Measurements from ENCODE around the gene AP5B1.
"Not testable (repeated sequence)": the region's sequence is repeated elsewhere in the genome, so short reads cannot be mapped to it uniquely, and the experiment has no call there.

Gene AP5B1

GRCh38 chr11:65771589-65772112 is 9.1 kb downstream of the AP5B1 start:
- in situ Hi-C loops (cut with MboI; ENCODE audit: low sequenced_read_pairs), result no loop called here

- in situ Hi-C loops (cut with MboI; ENCODE audit: low sequenced_read_pairs), result no loop called here
Observed at GRCh38 chr11:65770951-65771567, 9.7 kb downstream of the AP5B1 start.

- in situ Hi-C loops (cut with MboI; ENCODE audit: low sequenced_read_pairs), result not testable (repeated sequence)
Observed at GRCh38 chr11:65767806-65768205, 13.0 kb downstream of the AP5B1 start.

GRCh38 chr11:65767406-65767805 is 13.4 kb downstream of the AP5B1 start:
- in situ Hi-C loops (cut with MboI; ENCODE audit: low sequenced_read_pairs), result no loop called here

- in situ Hi-C loops (cut with MboI; ENCODE audit: low sequenced_read_pairs), result no loop called here
Observed at GRCh38 chr11:65766535-65766934, 14.2 kb downstream of the AP5B1 start.

GRCh38 chr11:65764434-65764833 is 16.3 kb downstream of the AP5B1 start:
- in situ Hi-C loops (cut with MboI; ENCODE audit: low sequenced_read_pairs), result no loop called here

GRCh38 chr11:65762816-65763215 is 18.0 kb downstream of the AP5B1 start:
- in situ Hi-C loops (cut with MboI; ENCODE audit: low sequenced_read_pairs), result not testable (repeated sequence)

GRCh38 chr11:65762169-65762568 is 18.6 kb downstream of the AP5B1 start:
- in situ Hi-C loops (cut with MboI; ENCODE audit: low sequenced_read_pairs), result not testable (repeated sequence)

- in situ Hi-C loops (cut with MboI; ENCODE audit: low sequenced_read_pairs), result no loop called here
Observed at GRCh38 chr11:65745049-65745448, 35.7 kb downstream of the AP5B1 start.

GRCh38 chr11:65744699-65745042 is 36.1 kb downstream of the AP5B1 start:
- in situ Hi-C loops (cut with MboI; ENCODE audit: low sequenced_read_pairs), result no loop called here

GRCh38 chr11:65744026-65744698 is 36.6 kb downstream of the AP5B1 start:
- in situ Hi-C loops (cut with MboI; ENCODE audit: low sequenced_read_pairs), result no loop called here

- in situ Hi-C loops (cut with MboI; ENCODE audit: low sequenced_read_pairs), result no loop called here
Observed at GRCh38 chr11:65743681-65744025, 37.1 kb downstream of the AP5B1 start.

GRCh38 chr11:65742353-65742752 is 38.4 kb downstream of the AP5B1 start:
- in situ Hi-C loops (cut with MboI; ENCODE audit: low sequenced_read_pairs), result no loop called here

- in situ Hi-C loops (cut with MboI; ENCODE audit: low sequenced_read_pairs), result no loop called here
Observed at GRCh38 chr11:65741185-65741584, 39.6 kb downstream of the AP5B1 start.

- in situ Hi-C loops (cut with MboI; ENCODE audit: low sequenced_read_pairs), result no loop called here
Observed at GRCh38 chr11:65739022-65739421, 41.8 kb downstream of the AP5B1 start.

- in situ Hi-C loops (cut with MboI; ENCODE audit: low sequenced_read_pairs), result no loop called here
Observed at GRCh38 chr11:65736810-65737209, 44.0 kb downstream of the AP5B1 start.

- in situ Hi-C loops (cut with MboI; ENCODE audit: low sequenced_read_pairs), result not testable (repeated sequence)
Observed at GRCh38 chr11:65735111-65735510, 45.7 kb downstream of the AP5B1 start.

GRCh38 chr11:65730461-65730860 is 50.3 kb downstream of the AP5B1 start:
- in situ Hi-C loops (cut with MboI; ENCODE audit: low sequenced_read_pairs), result no loop called here

- in situ Hi-C loops (cut with MboI; ENCODE audit: low sequenced_read_pairs), result no loop called here
Observed at GRCh38 chr11:65727865-65728264, 52.9 kb downstream of the AP5B1 start.

- in situ Hi-C loops (cut with MboI; ENCODE audit: low sequenced_read_pairs), result no loop called here
Observed at GRCh38 chr11:65726660-65727059, 54.1 kb downstream of the AP5B1 start.
